Measurements from ENCODE around the gene DHRS7. TPM values are rescaled to one million over a fixed set of nuclear protein-coding genes. Genes with fewer than 3 reads are reported as not detected.

DHRS7 gene
- total RNA-seq, 4 donors from 2014 or later = 52.1 to 102 (median 75.7) TPM

DNA sequence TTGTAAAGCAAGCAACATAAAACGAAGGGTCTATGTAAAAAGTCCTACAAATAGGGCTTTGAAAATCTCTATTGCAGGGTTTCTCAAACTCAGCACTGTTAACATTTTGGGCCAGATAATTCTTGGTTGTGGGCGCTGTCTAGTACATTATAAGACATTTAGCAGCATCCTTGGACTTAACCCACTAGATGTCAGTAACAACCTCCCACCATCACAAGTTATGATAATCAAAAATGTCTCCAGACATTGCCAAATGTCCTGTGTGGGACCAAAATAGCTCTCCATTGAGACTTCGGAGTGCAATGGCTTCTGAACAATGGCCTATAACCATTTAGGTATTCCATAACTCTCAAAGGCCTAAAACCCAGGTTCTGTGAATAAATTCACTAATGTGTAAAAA is 22.9 kb upstream of the DHRS7 start:
- no peak for TF ChIP-seq POLR2A (IDR thresholded peaks at IDR 0.05)
- TF ChIP-seq, protein P1, sequence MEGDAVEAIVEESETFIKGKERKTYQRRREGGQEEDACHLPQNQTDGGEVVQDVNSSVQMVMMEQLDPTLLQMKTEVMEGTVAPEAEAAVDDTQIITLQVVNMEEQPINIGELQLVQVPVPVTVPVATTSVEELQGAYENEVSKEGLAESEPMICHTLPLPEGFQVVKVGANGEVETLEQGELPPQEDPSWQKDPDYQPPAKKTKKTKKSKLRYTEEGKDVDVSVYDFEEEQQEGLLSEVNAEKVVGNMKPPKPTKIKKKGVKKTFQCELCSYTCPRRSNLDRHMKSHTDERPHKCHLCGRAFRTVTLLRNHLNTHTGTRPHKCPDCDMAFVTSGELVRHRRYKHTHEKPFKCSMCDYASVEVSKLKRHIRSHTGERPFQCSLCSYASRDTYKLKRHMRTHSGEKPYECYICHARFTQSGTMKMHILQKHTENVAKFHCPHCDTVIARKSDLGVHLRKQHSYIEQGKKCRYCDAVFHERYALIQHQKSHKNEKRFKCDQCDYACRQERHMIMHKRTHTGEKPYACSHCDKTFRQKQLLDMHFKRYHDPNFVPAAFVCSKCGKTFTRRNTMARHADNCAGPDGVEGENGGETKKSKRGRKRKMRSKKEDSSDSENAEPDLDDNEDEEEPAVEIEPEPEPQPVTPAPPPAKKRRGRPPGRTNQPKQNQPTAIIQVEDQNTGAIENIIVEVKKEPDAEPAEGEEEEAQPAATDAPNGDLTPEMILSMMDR (IDR thresholded peaks at IDR 0.05) = no peak
- intact Hi-C loops (cut with DNase I; ENCODE audit: low total_unique reads) = loop anchor here (5.0 to 10.0 kb wide), 2 partner anchors 223 to 1904 kb away; no protein-coding TSS in a partner anchor
- DNase-seq (ENCODE audit: low spot score in 2 of 2) = no peak
- 56 to 70% methylated on average over 3 of the region's 3 CpGs for WGBS, 2 donors
- no peak overlapping the region for H3K4me3 ChIP-seq (ENCODE audit: low read depth, poor library complexity, severe bottlenecking)

DNA sequence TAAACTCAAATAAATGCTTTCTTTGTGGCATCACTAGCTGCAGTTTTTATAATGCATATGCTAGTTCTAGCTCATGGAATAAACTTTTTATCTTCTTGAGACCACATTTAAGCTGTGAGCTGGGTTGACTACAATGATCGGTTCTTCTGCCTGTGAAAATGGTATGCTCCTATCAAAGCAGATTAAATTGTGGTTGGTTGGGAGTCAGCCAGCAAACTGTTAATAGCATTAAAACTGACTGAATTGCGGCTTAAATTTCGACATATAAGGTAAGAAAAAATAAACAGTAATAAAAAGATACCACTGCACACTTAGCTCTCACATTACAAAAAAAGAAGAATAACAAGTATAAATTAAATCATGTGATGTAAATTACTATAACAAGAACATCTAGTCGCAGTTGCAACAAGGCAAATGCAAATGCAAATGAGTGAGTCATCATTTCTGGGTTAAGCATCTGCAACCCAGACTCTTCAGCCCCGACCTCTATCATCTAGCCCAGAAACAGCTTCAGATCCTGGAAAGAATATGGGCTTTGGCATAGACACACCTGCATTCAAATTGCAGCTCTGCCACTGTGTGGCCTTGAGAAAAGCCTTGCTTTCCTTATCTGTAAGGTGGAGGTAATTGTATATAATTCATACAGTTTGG is 19.8 kb upstream of the DHRS7 start:
- H3K4me3 ChIP-seq (ENCODE audit: low read depth, poor library complexity, severe bottlenecking) = no peak overlapping the region
- DNase-seq (ENCODE audit: low spot score in 2 of 2) = no peak
- TF ChIP-seq POLR2A (IDR thresholded peaks at IDR 0.05) = no peak
- TF ChIP-seq, protein P1 (IDR thresholded peaks at IDR 0.05) = no peak
- intact Hi-C loops (cut with DNase I; ENCODE audit: low total_unique reads) = loop anchor here (5.0 to 10.0 kb wide), 2 partner anchors 220 to 1907 kb away; no protein-coding TSS in a partner anchor
- 42 to 43% methylated on average over 5 of the region's 5 CpGs for WGBS, 2 donors

DNA sequence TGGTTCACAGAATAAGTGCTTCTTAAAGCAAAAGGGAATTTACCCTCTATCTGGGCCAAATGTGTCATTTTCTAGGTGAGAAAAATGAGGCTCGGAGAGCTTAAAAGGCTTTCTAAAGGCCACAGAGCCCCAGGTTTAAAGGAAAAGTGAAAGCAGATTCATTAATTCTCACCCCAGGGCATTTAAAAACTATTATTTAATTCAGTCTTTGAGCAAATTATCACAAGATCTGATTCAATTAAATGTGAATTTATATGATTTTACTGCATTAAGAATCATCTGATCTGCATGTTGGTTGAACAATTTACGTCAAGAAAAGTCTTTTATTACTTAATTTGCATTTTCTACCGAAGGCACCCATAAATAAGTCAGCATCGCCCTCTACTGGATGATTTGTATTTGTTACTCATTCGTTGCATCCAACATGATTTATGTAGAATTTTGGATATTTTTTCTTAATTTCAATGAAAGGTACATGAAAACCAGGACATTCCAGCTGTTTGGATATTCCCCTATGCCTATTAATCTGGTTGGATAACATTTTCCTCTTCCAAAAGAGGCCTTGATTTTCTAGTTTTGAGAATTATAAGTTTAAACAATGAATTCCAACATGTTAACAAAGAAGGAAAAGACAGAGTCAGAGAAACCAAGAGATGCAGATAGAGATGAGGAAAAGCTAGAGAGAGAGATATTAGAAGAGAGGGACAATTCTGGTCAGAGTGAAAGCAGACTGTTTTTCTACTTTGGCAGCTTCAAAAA is 19.1 kb upstream of the DHRS7 start:
- TF ChIP-seq, protein P1 (IDR thresholded peaks at IDR 0.05) = no peak
- TF ChIP-seq POLR2A (IDR thresholded peaks at IDR 0.05) = no peak
- H3K4me3 ChIP-seq (ENCODE audit: low read depth, poor library complexity, severe bottlenecking) = no peak overlapping the region
- 1 to 2% methylated on average over 5 of the region's 5 CpGs for WGBS, 2 donors
- no peak for DNase-seq (ENCODE audit: low spot score in 2 of 2)
- intact Hi-C loops (cut with DNase I; ENCODE audit: low total_unique reads) = loop anchor here (10.0 kb wide), 1 partner anchor 220 kb away; no protein-coding TSS in a partner anchor

DNA sequence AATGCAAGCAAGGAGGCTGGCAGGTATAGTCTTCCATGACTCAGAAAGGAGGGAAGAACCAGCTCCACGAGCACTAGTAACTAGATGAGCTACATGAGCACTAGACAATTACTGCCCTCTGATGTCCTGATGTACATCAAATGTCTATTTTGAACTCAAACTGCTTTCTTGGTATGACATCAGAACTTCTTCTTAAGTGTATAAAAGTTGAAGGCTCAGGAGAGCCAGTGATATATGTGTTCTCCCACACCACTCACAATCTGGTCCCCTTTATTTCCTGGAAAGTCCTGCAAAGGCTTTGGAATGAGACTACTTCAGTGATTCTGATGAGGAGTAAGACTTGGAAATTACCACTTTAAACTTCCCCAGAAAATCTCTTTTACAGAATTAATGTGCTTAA is 18.5 kb upstream of the DHRS7 start:
- TF ChIP-seq, protein P1 (IDR thresholded peaks at IDR 0.05) = no peak
- no peak for TF ChIP-seq POLR2A (IDR thresholded peaks at IDR 0.05)
- no peak overlapping the region for H3K4me3 ChIP-seq (ENCODE audit: low read depth, poor library complexity, severe bottlenecking)
- 20 to 35% methylated on average over 1 of the region's 1 CpG for WGBS, 2 donors
- no peak for DNase-seq (ENCODE audit: low spot score in 2 of 2)
- intact Hi-C loops (cut with DNase I; ENCODE audit: low total_unique reads) = loop anchor here (10.0 kb wide), 1 partner anchor 219 kb away; no protein-coding TSS in a partner anchor

DNA sequence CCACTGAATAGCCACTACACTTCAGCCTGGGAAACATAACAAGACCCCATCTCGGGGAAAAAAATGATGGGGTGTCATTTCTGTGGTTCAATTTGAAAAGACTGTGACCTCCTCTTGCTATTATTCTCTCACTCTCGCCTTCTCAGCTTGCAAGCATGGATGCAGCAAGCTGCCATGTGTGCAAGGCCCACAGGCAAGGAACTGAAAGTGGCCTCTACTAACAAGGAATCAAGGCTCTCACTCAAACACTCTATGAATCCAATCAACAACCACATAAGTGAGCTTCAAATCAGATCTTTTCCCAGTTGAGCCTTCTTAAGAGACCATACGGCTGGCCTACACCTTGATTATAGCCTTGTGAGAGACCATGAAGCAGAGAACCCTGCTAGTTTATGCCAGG is 17.9 kb upstream of the DHRS7 start:
- DNase-seq (ENCODE audit: low spot score in 2 of 2) = no peak
- intact Hi-C loops (cut with DNase I; ENCODE audit: low total_unique reads) = loop anchor here (10.0 kb wide), 1 partner anchor 218 kb away; no protein-coding TSS in a partner anchor

More for the DNA sequence above, 17.9 kb upstream of the DHRS7 start:
- no peak overlapping the region for H3K4me3 ChIP-seq (ENCODE audit: low read depth, poor library complexity, severe bottlenecking)
- TF ChIP-seq, protein P1 (IDR thresholded peaks at IDR 0.05) = no peak
- TF ChIP-seq POLR2A (IDR thresholded peaks at IDR 0.05) = no peak
- WGBS, 2 donors = 99% methylated on average over 3 of the region's 3 CpGs
